Posterior cingulate gyrus (tissue), 11 donors: Measurements from ENCODE around the gene KIF1B.
"Not testable (repeated sequence)": the region's sequence is repeated elsewhere in the genome, so short reads cannot be mapped to it uniquely, and the experiment has no call there.

Source experiments
- DNase-seq, 10 donors: peaks; one replicate each; pipeline versions ENCODE4 v3.0.0 to v3.0.0-alpha.2; 2020 to 2021; ENCODE audit warnings: mixed read lengths in 3 of 10
- intact Hi-C: fragments of 100-400 bp; cut with DNase I; formaldehyde crosslinking; loops from one replicate; pipeline ENCODE4 v1.15.1; 2023

Gene KIF1B

DNA sequence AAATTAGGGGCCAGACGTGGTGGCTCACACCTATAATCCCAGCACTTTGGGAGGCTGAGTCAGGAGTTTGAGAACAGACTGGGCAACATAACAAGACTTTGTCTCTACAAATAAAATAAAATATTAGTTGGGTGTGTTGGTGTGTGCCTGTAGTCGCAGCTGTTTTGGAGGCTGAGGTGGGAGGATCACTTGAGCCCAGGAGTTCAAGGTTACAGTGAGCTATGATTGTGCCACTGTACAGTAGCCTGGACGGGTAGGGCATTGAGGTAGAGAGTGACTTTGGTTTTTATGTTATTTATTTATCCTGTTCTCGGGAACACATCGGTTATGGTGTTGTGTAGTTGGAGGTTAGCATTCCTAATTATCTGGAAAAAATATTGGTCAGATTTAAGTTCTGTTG is 19.5 kb downstream of the KIF1B start:
- intact Hi-C loops = no loop called here
- DNase-seq = no peak

DNA sequence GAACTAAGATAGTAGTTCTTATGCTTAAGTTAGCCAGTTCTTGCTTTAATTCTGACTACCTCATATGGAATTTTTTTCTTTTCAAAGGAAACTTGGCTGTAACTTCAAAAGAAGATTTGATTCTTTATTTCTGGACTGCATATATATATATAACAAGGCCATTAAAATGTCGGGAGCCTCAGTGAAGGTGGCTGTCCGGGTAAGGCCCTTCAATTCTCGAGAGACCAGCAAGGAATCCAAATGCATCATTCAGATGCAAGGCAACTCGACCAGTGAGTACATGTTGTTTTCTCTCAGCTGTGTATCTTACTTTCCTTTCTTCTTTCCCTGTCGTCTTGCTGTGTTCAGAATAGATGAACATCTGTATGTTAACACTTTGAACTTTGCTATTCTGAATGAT is 21.8 kb downstream of the KIF1B start:
- intact Hi-C loops = no loop called here
- DNase-seq = no peak

DNA sequence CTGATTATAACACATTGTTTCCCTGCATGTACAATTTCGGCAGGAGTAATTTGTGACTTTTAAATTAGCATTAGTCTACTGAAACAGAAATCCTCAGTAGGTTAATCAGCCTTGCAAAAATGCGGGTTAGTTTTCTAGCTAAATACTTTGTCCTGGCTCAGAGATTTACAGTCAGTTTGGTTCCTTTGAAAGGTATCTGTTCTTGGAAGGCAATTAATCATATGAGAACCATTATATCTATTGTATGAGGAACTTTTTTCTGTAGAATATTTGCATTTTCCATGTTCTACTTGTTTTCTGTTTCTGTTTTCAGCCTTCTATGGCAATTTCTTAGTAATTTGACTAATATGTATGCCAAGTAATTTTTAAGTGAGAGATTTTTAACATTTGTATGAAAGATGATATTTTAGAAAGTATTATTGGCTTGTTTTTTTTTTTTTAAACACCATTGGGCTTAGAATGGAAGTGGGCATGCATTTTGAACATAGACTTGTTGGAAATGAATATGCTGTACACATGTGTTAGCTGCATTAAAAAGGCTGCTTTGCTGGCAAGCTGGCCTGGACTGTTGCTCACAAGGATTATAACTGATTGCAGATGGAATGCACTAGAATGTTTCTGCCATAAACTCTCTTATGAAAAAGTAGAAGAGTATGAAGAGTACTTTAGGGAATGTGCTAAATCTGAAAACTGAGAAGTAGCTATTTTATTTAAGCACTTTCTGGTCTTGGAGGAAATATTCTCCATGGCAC is 26.2 kb downstream of the KIF1B start:
- intact Hi-C loops = no loop called here
- no peak for DNase-seq

DNA sequence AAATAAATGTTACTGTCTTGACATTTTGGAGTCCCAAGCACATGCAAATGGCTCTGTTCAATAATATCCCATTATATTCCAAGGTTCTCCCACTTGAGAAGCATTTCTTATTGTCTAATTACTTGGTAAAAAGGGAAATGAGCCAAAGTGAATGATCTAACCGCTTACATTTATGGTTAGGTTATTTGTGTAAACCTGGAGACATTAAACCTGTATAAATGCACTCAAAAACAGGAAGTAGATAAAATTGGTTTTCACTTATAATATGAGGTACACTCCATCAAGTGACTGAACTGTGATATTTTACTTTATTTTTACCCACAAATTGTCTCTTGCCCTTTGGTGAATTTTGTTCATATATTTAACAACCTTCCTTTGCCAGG is 26.8 kb downstream of the KIF1B start:
- no peak for DNase-seq
- intact Hi-C loops = no loop called here

DNA sequence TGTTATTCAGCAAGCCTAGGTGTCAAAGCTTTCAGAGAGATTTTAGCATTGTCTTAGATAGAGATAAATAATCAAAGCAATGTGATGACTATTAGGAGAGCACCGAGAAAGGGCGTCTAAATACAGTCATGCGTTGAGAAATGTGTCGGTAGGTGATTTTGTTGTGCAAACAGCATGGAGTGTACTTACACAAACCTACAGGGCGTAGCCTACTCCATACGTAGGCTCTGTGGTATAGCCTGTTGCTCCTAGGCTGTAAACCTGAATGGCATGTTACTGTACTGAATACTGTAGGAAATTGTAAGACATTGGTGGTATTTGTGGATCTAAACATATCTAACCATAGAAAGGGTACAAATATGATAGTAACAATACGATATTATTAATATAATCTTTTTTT is 31.8 kb downstream of the KIF1B start:
- intact Hi-C loops = no loop called here

DNA sequence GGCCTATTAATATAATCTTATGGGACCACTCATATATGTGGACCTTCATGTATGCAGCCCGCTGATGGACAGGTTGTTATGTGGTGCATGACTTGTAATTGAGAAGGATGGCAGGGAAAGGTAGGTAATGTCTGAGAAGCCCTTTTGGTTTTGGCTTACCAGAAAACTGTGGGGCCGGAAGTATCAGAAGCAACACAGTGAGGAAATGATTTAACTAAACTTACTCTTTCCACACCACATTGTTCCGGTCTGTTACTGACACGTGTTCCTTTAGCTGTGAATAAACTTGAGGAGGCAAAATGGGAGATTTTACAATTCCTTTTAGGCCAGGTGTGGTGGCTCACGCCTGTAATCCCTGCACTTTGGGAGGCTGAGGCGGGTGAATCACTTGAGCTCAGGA is 32.4 kb downstream of the KIF1B start:
- no peak for DNase-seq
- intact Hi-C loops = no loop called here

More for the DNA sequence above, 31.8 kb downstream of the KIF1B start:
- DNase-seq = no peak

DNA sequence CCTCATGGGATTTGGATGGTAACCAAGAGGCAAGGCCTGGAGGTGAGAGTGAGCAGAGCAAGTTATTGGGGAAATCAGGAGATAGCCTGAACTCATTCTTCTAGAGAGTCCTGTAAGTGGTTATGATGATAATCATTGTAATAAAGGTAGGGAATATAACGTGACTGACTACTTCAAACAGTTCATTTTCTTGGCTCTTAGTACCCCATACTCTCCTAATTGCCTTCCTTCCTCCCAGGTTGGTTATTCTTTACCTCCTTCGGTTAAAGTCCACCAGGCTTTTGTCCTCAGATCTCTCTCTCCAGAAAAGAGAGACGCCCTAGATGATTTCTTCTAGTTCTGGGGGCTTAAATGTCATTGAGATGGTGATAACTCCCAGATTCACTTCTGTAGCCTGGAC is 35.3 kb downstream of the KIF1B start:
- intact Hi-C loops = no loop called here

DNA sequence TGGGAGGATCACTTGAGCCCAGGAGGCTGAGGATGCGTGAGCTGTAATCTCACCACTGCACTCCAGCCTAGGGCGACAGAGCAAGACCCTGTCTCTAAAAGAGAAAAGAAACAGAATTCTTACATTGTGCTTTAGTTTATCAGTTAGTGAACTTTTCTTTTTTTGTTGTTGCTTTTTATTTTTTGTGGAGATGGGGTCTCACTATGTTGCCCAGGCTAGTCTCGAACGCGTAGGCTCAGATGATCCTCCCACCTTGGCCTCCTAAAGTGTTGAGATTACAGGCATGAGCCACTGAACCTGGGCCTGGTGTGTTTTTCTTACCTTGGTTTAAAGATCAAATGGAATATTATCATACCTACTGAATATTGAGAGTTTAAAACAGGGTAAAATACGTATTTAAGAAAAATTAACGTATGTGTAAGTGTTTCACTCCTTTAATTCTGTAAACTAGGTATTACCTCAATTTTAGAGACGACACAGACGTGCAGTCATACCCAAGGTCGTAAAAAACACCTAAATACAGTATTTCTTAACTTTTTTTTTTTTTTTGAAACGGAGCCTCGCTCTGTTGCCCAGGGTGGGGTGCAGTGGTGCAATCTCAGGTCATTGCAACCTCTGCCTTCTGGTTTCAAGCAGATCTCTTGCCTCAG is 39.6 kb downstream of the KIF1B start:
- no peak for DNase-seq
- intact Hi-C loops = no loop called here

More for the DNA sequence above, 35.3 kb downstream of the KIF1B start:
- DNase-seq = no peak

DNA sequence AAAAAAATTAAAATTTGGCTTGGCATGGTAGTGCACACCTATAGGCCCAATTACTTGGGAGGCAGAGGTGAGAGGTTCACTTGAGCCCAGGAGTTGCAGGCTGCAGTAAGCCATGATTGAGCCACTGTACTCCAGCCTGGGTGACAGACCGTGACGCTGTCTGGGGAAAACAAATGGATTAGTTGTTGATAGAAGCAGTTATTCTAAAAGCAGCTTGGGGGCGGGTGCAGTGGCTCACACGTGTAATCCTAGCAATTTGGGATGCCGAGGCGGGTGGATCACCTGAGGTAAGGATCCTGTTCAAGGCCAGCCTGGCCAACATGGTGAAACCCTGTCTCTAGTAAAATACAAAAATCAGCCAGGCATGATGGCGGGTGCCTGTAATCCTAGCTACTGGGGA is 40.3 kb downstream of the KIF1B start:
- intact Hi-C loops = no loop called here
- no peak for DNase-seq

DNA sequence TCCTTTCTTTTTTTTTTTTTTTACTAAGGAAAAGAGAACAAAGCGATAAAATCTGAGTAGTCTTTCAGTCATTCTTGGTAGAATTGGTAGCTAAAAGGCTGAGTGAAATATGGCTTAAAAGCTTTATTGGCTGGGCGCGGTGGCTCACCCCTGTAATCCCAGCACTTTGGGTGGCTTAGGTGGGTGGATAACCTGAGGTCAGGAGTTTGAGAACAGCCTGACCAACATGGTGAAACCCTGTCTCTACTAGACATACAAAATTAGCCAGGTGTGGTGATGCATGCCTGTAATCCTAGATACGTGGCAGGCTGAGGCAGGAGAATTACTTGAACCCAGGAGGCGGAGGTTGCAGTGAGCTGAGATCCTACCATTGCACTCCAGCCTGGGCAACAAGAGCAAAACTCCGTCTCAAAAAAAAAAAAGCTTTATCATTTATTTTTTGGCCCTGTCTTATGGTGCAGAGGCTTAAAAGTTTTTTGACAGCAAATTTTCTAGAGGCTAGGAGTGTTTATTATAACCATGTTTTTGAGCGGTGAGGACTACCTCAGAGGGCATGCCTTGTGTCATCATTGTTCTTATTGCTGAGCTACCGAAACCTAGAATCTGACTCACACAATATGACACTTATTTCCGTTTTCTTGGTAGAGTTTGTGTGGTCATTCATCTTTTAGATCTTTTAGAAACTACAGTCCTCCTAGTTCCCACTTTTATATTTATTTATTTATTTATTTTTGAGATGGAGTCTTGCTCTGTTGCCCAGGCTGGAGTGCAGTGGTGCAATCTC is 41.1 kb downstream of the KIF1B start:
- DNase-seq, intact Hi-C loops: not testable (repeated sequence)

DNA sequence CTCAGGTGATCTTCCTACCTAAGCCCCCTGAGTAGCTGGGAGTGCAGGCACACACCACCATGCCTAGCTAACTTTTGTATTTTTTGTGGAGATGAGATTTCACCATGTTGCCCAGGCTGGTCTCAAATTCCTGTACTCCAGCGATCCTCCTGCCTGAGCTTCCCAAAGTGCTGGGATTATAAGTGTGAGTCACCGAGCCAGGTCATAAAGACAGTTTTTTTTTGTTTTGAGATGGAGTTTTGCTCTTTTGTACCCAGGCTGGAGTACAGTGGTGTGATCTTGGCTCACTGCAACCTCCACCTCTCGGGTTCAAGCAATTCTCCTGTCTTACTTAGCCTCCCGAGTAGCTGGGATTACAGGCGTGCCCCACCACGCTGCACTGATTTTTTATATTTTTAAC is 42.1 kb downstream of the KIF1B start:
- intact Hi-C loops = no loop called here
- DNase-seq = no peak

DNA sequence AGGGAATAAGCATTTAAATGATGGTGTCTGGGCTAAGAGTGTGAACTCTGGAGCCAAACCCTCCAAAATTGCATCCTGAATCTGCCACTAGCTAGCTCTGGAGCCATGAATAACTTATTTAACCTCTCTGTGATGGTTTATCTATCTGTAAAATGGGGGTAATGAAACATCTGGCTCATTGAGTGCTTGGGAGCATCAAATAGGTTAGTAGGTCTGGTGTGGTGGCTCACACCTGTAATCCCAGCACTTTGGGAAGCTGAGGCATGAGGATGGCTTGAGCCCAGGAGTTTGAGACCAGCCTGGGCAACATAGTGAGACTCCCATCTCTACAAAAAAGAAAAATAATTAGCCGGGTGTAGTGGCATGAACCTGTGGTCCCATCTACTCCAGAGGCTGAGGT is 42.8 kb downstream of the KIF1B start:
- no peak for DNase-seq
- intact Hi-C loops = no loop called here

DNA sequence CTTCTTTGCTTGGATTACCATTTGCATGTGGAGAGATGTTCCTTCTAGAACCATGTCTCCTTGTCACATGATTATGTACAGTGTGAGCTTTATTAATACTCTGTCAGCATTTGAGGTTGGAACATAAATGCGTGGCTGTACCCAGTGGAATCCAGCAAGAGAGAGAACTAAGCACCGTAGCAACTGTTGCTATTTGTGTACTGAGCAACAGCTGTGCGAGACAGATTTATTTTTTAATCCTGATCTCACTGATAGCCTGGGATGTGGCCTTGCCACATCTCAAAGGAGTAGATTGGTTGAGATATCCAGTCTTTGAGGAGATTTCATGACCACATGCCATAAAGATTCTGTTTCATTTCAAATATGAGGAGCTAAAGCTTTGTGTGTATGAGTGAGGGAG is 43.4 kb downstream of the KIF1B start:
- DNase-seq = no peak
- intact Hi-C loops = no loop called here

DNA sequence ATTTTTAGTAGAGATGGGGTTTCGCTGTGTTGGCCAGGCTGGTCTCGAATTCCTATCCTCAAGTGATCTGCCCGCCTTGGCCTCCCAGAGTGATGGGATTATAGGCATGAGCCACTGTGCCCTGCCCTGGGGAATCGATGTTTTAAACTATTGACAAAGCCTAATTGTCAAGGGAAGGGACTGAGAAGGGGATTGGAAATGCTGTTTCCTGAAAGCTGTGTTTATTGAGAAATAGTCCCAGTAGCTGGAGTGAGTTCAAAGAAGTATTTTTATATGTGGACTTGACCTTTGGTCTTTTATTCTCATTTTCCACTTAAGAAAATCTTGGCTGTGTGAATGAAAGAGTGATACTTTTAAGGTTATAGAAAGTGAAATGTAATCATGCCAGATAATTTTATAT is 47.5 kb downstream of the KIF1B start:
- intact Hi-C loops = no loop called here
- no peak for DNase-seq

DNA sequence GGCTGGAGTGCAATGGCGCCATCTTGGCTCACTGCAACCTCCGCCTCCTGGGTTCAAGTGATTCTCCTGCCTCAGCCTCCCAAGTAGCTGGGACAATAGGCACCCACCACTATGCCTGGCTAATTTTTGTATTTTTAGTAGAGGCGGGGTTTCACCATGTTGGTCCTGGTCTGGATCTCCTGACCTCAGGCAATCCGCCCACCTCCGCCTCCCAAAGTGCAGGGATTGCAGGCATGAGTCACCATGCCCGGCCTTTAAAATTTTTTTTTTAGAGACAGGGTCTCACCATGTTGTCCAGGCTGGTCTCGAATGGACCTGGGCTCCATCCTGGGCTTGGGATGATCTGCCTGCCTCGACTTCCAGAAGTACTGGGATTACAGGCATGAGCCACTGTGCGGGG is 49.2 kb downstream of the KIF1B start:
- DNase-seq, intact Hi-C loops: not testable (repeated sequence)

DNA sequence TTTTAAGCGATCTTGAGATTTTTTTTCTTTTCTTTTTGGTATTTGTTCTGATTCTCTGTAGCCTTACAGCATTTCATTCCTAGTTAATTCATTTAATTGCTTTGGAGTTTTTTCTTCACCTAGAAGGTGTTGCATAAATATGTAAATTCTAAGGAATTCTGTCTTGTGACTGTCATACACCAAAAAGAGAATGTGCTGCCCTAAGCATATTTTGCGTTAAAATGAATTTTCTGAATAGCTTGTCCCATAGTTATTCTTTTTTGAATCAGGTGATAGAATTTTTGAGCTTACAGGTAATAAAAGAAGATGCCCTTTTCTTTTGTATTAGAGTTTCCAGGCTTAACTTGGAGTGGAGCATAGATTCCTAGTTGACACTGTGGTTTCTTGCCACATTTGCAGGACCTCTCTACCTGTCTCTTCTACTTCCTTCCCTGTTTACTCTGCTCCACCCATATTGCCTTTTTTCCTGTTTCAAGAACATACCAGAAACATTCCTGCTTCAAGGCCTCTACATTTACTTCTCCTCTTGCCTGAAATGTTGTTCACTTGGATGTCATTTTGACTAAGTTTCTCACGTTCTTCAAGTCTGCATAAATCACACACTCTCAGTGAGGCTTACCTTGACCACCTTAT is 53.2 kb downstream of the KIF1B start:
- DNase-seq = no peak
- intact Hi-C loops = no loop called here

DNA sequence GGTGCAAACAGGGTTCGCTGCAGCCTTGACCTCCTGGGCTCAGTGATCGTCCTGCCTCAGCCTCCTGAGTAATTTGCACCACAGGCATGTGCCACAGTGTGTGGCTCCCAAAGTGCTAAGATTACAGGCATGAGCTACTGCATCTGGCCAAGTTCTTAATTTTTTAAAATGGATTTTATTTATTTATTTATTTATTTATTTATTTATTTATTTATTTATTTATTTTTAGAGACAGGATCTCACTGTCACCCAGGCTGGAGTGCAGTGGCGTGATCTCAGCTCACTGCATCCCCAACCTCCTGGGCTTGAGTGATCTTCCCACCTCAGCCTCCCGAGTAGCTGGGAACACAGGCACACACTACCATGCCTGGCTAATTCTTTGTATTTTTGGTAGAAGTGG is 54.7 kb downstream of the KIF1B start:
- intact Hi-C loops = no loop called here
- DNase-seq = no peak

DNA sequence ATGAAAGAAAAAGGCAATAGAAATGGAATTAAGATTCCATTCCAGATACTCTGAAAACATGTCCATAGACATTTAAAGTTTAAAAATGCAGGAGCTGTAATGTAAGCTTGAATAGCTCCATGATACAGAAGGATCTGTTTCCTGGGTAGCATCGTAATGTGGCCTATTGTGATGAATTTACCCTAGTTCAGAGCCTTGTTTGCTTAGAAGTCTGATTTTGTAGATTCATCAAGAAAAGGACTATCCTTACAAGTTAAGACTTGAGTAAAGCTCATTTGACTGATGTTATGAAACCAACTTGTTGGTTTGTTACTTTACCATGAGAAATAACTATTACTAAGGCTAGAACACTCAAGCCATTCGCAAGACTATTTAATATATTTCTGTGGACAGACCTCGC is 55.5 kb downstream of the KIF1B start:
- DNase-seq = no peak
- intact Hi-C loops = no loop called here

DNA sequence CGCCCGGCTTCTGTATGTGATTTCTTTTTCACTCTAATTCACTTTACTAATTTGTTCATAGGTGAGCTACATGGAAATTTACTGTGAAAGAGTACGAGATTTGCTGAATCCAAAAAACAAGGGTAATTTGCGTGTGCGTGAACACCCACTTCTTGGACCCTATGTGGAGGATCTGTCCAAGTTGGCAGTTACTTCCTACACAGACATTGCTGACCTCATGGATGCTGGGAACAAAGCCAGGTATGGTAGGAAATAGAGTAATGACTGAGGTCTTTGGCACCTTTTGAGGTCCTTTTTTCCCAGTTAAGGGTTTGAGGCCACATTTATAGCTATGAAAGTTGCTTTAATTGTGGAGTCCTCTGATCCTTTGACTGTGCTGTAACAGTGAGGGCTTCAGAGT is 56.9 kb downstream of the KIF1B start:
- DNase-seq = no peak
- intact Hi-C loops = no loop called here

DNA sequence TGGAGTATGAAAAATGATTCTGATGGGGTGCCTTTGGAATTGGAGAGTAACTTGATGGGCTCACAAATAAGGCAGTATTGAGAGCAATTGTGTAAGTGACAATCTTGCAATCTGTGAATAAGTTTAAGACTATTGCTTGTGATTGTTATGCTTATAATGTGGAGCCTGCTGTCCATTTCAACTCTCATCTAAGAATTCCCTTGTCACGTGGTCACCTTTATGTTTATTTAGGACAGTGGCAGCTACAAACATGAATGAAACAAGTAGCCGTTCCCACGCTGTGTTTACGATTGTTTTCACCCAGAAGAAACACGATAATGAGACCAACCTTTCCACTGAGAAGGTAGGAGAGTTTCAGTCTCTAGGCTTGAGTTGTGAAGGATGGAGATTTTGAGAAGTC is 57.6 kb downstream of the KIF1B start:
- intact Hi-C loops = no loop called here
- DNase-seq = no peak

DNA sequence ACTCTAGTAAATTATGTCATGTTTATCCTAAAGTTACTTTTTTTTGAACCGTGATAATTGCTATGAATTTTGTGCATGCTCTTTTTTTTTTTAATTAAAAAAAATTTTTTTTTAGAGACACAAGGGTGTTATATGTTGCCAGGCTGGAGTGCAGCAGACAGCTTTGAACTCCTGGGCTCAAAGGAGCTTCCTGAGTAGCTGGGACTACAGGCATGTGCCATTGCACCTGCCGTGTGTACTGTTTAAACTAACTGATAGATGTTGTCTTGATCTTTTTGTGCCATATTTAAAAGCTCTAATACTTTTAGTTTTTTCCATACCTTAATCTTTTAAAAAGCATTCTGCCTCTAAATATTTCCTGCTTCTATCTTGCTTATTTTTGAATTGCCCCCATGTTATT is 60.7 kb downstream of the KIF1B start:
- intact Hi-C loops = no loop called here
- DNase-seq = no peak
